MM.1S (cell line): ENCODE data around the gene ATXN10.

Experiments
- DNase-seq: peaks from one replicate; pipeline ENCODE4 v3.0.0-alpha.2; 2015
- H2AFZ ChIP-seq: fragments of 300-600 bp; sonication (generic); 2 replicates; pipeline ENCODE4 v1.6.0; 2016; ENCODE audit warnings: antibody characterized with exemption, low read length
- H3F3A ChIP-seq: fragments of 300-600 bp; sonication (generic); 2 replicates; pipeline ENCODE4 v1.6.1; 2016; ENCODE audit warnings: mild to moderate bottlenecking, antibody characterized with exemption, low read length, moderate library complexity, mixed read lengths; ENCODE audit not compliant: insufficient read depth
- H3K27ac ChIP-seq: fragments of 300-600 bp; sonication (generic); 2 replicates; pipeline ENCODE4 v1.5.1; 2016; ENCODE audit warnings: mild to moderate bottlenecking, low read length
- H3K27me3 ChIP-seq: fragments of 300-600 bp; sonication (generic); replicated peaks from 2 replicates; pipeline ENCODE4 v1.6.0; 2016; ENCODE audit warnings: low read length; ENCODE audit not compliant: insufficient read depth
- H3K36me3 ChIP-seq: fragments of 300-600 bp; sonication (generic); replicated peaks from 2 replicates; pipeline ENCODE4 v1.6.1; 2016; ENCODE audit warnings: mild to moderate bottlenecking, low read length, mixed read lengths; ENCODE audit not compliant: insufficient read depth
- H3K4me1 ChIP-seq: fragments of 300-600 bp; sonication (generic); 2 replicates; pipeline ENCODE4 v1.6.1; 2016; ENCODE audit warnings: low read length, mixed read lengths
- H3K4me2 ChIP-seq: fragments of 300-600 bp; sonication (generic); 2 replicates; pipeline ENCODE4 v1.6.0; 2016; ENCODE audit warnings: low read depth, low read length
- H3K4me3 ChIP-seq: fragments of 300-600 bp; sonication (generic); 2 replicates; pipeline ENCODE4 v1.5.1; 2016; ENCODE audit warnings: low read length, mixed read lengths
- H3K79me2 ChIP-seq: fragments of 300-600 bp; sonication (generic); 2 replicates; pipeline ENCODE4 v1.6.1; 2016; ENCODE audit warnings: mixed run types, low read length, mixed read lengths
- H3K9ac ChIP-seq: fragments of 300-600 bp; sonication (generic); 2 replicates; pipeline ENCODE4 v1.6.1; 2016; ENCODE audit warnings: low read length, mixed read lengths
- H3K9me2 ChIP-seq: fragments of 300-600 bp; sonication (generic); replicated peaks from 2 replicates; pipeline ENCODE4 v1.6.1; 2016; ENCODE audit warnings: mild to moderate bottlenecking, low read length, mixed read lengths; ENCODE audit not compliant: insufficient read depth
- H3K9me3 ChIP-seq: fragments of 300-600 bp; sonication (generic); replicated peaks from 2 replicates; pipeline ENCODE4 v1.6.1; 2016; ENCODE audit warnings: mild to moderate bottlenecking, low read length, mixed read lengths; ENCODE audit not compliant: insufficient read depth
- H4K20me1 ChIP-seq: fragments of 300-600 bp; sonication (generic); 2 replicates; pipeline ENCODE4 v1.6.1; 2016; ENCODE audit warnings: mild to moderate bottlenecking, low read length, moderate library complexity, mixed read lengths; ENCODE audit not compliant: insufficient read depth
- EZH2 ChIP-seq: fragments of 300-600 bp; sonication (generic); optimal IDR thresholded peaks from 2 replicates; pipeline ENCODE3; 2017; ENCODE audit warnings: low read depth, mild to moderate bottlenecking, antibody characterized with exemption, low read length, mixed read lengths
- EZH2phosphoT487 ChIP-seq: fragments of 300-600 bp; sonication (generic); IDR thresholded peaks from 2 replicates; pipeline ENCODE4 v1.6.1; 2018; ENCODE audit warnings: antibody characterized with exemption, low read length
- TF ChIP-seq, protein P1 (sequence below): fragments of 300-600 bp; sonication (generic); IDR thresholded peaks from 2 replicates; pipeline ENCODE4 v1.5.1; 2016; ENCODE audit warnings: antibody characterized with exemption, low read length, mixed read lengths

Gene ATXN10

DNA sequence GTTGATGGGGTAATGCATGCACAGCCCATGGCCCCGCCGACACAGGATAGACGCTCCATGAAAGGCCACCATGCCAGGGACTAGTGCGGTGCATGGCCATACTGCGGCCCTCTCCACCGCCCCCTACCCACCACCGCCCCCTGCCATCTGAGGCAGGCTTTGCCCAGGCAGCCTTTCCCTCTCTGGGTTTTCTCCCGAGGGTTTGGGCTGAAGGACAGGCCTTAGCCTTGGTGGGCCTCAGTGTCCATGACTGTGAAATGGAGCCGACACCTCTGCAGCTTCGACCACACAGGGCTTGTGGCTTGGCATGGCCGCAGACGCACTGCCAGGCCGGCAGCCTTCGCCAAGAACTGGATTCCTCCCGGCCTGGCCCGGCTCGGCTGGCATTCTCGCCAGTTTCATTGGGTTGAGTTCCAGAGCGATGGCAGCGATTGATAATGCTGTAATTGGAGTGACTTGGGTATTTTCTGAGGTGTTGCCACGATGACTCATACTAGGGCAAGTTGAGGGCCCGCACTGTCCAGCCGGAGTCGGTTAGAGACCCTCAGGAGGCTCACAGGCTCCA lies 194.0 kb downstream of the ATXN10 start:
- Histone ChIP-seq H3K36me3 (no peaks in the 10 kb centered on the region), H3K79me2 (no peaks in the 10 kb centered on the region), H4K20me1 (no peaks in the 10 kb centered on the region), H3K9ac (no peak overlapping the region), H2AFZ (no peak overlapping the region), H3K27me3 (no peaks in the 10 kb centered on the region), H3F3A (no peaks in the 10 kb centered on the region), H3K9me3 (no peaks in the 10 kb centered on the region), H3K4me2 (no peak overlapping the region), H3K9me2 (no peaks in the 10 kb centered on the region), H3K27ac (no peak overlapping the region), H3K4me1 (no peaks in the 10 kb centered on the region), H3K4me3 (no peak overlapping the region)
- no peak for DNase-seq
- no peak for TF ChIP-seq EZH2phosphoT487
- TF ChIP-seq EZH2, result no peak
- TF ChIP-seq, protein P1, sequence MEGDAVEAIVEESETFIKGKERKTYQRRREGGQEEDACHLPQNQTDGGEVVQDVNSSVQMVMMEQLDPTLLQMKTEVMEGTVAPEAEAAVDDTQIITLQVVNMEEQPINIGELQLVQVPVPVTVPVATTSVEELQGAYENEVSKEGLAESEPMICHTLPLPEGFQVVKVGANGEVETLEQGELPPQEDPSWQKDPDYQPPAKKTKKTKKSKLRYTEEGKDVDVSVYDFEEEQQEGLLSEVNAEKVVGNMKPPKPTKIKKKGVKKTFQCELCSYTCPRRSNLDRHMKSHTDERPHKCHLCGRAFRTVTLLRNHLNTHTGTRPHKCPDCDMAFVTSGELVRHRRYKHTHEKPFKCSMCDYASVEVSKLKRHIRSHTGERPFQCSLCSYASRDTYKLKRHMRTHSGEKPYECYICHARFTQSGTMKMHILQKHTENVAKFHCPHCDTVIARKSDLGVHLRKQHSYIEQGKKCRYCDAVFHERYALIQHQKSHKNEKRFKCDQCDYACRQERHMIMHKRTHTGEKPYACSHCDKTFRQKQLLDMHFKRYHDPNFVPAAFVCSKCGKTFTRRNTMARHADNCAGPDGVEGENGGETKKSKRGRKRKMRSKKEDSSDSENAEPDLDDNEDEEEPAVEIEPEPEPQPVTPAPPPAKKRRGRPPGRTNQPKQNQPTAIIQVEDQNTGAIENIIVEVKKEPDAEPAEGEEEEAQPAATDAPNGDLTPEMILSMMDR, result no peak

DNA sequence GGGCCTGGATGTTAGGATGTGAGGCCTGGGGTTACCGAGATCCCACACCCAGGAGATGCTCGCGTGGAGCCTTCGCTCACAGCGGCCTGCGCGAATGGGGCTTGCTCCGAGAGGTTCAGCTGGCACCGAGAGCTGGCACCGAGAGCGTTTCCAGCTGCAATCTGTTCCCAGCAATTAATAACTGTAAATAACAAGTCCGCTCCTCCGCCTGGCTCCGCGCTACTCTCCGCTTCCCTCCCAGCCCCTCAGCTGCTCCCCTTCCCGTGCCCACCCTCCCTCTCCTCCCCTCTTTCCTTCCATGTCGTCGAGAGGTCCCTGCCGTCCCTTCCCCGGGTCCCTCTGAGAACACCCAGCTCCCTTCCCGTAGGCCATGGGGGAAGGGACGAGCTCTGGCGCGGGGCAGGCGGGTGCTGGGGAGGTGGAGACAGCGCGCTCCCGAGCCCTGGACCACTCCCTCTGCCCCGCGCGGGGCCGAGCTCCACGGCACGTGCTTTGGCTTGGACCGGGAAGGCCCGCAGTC lies 194.6 kb downstream of the ATXN10 start:
- no peak for DNase-seq
- Histone ChIP-seq H3K9ac (no peak overlapping the region), H3K79me2 (no peaks in the 10 kb centered on the region), H3K9me2 (no peaks in the 10 kb centered on the region), H3K4me3 (no peak overlapping the region), H4K20me1 (no peaks in the 10 kb centered on the region), H3K27ac (no peak overlapping the region), H3K27me3 (no peaks in the 10 kb centered on the region), H3F3A (no peaks in the 10 kb centered on the region), H3K4me1 (no peaks in the 10 kb centered on the region), H3K36me3 (no peaks in the 10 kb centered on the region), H3K9me3 (no peaks in the 10 kb centered on the region), H2AFZ (no peak overlapping the region), H3K4me2 (no peak overlapping the region)
- TF ChIP-seq, protein P1, result no peak
- no peak for TF ChIP-seq EZH2phosphoT487
- no peak for TF ChIP-seq EZH2

DNA sequence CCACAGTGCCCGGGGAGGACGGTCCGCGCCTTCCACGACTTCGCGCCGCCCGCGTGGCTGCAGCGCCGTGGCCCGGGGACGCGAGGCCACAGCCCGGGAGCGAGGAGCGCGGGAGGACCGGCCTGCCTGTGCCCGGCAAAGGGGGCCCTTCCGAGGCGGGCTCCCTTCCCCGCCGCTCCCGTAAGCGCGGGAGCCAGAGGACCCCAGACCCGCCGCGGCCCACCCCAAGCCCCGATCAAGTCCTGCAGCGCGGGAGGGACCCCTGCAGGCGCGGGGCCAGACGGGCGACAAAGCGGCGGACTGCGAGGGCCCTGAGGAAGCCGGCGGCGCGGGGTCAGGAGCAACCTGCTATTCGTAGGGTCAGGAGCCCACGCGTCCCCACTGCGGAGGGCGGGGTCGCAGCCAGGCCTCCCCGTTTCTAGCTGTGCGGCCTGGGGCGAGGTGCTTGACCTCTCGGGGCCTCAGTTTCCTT lies 195.0 kb downstream of the ATXN10 start:
- H2AFZ ChIP-seq, result no peak overlapping the region
- H3K9ac ChIP-seq, result no peak overlapping the region

More for the DNA sequence above, 195.0 kb downstream of the ATXN10 start:
- Histone ChIP-seq H3K27me3 (no peaks in the 10 kb centered on the region), H4K20me1 (no peaks in the 10 kb centered on the region), H3F3A (no peaks in the 10 kb centered on the region), H3K9me3 (no peaks in the 10 kb centered on the region), H3K27ac (no peak overlapping the region), H3K9me2 (no peaks in the 10 kb centered on the region), H3K4me3 (no peak overlapping the region), H3K4me2 (no peak overlapping the region), H3K79me2 (no peaks in the 10 kb centered on the region), H3K4me1 (no peaks in the 10 kb centered on the region), H3K36me3 (no peaks in the 10 kb centered on the region)
- DNase-seq, result no peak
- TF ChIP-seq, protein P1, result no peak
- TF ChIP-seq EZH2phosphoT487 (no peak), EZH2 (no peak)
